ENCODE measurements around the gene DRC3. TPM values are rescaled to one million over a fixed set of nuclear protein-coding genes. Genes with fewer than 3 reads are reported as not detected.
"Not testable (repeated sequence)": the region's sequence is repeated elsewhere in the genome, so short reads cannot be mapped to it uniquely, and the experiment has no call there.

The DRC3 gene, protein sequence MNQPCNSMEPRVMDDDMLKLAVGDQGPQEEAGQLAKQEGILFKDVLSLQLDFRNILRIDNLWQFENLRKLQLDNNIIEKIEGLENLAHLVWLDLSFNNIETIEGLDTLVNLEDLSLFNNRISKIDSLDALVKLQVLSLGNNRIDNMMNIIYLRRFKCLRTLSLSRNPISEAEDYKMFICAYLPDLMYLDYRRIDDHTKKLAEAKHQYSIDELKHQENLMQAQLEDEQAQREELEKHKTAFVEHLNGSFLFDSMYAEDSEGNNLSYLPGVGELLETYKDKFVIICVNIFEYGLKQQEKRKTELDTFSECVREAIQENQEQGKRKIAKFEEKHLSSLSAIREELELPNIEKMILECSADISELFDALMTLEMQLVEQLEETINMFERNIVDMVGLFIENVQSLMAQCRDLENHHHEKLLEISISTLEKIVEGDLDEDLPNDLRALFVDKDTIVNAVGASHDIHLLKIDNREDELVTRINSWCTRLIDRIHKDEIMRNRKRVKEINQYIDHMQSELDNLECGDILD
- 0.82 TPM for total RNA-seq

GRCh38 chr17:17972126-17972951 lies at the start of gene DRC3, which contains the start of gene TOM1L2:
TSS of gene DRC3 (plus strand) at chr17:17972862. CDS start at chr17:17977599, 4,737 bp downstream.
TSS of gene TOM1L2 (minus strand) at chr17:17972400. CDS start at chr17:17972313, 87 bp downstream.
- peak; percentile 100 for DNase-seq

DNA sequence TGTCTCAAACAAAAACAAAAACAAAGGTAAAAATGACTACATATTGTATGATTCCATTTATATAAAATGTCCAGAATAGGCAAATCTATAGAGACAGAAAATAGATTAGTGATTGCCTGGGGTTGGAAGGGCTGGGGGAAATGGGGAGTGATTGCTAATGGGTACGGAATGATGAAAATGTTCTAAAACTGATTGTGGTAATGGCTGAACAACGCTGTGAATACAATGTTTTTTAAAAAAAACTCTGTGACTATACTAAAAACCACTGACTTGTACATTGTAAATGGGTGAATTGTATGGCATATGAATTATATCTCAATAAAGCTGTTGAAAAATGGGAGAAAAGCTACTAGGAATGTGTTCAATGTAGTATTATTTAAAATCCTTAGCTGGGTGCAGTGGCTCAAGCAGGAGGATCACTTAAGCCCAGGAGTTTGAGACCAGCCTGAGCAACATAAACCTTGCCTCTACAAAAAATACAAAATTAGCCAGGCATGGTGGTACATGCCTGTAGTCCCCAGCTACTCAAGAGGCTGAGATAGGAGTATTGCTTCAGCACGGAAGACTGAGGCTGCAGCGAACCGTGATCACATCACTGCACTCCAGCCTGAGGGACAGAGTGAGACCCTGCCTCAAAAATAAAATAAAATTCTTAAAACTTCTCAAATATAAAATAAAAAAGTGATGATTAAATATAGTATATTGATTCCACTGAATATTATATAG lies 48.4 kb upstream of the DRC3 start:
- no peak for DNase-seq

DNA sequence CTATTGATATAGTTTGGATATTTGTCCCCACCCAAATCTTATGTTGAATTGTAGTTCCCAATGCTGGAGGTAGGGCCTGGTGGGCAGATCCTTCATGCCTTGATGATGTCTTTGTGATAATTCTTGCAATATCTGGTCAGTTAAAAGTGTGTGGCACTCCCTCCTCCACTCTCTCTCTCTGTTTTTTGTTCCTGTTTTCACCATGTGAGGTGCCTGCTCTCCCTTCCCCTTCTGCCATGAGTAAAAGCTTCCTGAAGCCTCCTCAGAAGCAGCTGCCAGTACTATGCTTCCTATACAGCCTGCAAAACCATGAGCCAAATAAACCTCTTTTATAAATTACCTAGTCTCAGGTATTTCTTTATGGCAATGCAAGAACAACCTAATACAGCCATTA lies 47.8 kb upstream of the DRC3 start:
- DNase-seq, result no peak

GRCh38 chr17:17926036-17926435 lies 46.6 kb upstream of the DRC3 start:
- DNase-seq, result no peak

GRCh38 chr17:17926840-17927449 lies 45.7 kb upstream of the DRC3 start:
- DNase-seq, result peak; percentile 58

GRCh38 chr17:17928398-17929287 lies 44.0 kb upstream of the DRC3 start:
- no peak for DNase-seq

GRCh38 chr17:17929655-17930380 lies 42.8 kb upstream of the DRC3 start:
- no peak for DNase-seq

- no peak for DNase-seq
These were observed 42.0 kb upstream of the DRC3 start for GRCh38 chr17:17930674-17931073.

DNA sequence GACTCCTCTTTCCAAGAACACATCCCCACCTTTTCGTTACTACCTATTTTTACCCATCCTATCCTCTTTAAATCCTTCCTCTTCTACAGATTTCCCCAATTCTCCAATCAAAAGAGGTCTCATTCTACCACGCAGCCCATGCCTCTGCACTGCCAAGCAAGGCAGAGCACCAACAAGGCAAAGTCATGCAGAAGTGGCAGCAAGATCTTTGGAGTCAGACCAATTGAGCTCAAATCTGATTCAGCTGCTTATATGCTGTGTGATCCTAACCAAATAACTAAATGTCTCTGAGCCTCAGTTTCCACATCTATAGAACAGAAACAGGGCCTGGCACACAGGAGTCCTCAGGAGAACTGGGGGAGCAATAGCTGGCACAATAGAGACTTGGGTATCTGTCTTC lies 41.5 kb upstream of the DRC3 start:
- DNase-seq, result no peak

GRCh38 chr17:17933775-17934174 lies 38.9 kb upstream of the DRC3 start:
- no peak for DNase-seq

DNA sequence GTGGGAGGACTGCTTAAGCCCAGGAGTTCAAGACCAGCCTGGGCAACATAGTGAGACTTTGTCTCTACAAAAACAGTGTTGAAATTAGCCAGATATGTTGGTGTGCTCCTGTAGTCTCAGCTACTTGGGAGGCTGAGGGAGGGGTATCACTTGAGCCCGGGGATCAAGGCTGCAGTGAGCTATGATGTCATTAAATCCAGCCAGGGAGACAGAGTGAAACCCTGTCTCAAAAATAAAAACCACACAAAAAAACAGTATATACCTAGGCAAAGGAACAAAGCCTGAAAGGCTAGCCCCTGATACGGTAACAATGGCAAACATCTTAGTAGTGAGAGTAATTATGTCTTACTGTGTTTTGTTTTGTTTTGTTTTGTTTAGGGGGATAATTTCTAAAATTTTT lies 38.4 kb upstream of the DRC3 start:
- DNase-seq, result no peak

- DNase-seq, result no peak
These were observed 37.9 kb upstream of the DRC3 start for GRCh38 chr17:17934806-17935205.

DNA sequence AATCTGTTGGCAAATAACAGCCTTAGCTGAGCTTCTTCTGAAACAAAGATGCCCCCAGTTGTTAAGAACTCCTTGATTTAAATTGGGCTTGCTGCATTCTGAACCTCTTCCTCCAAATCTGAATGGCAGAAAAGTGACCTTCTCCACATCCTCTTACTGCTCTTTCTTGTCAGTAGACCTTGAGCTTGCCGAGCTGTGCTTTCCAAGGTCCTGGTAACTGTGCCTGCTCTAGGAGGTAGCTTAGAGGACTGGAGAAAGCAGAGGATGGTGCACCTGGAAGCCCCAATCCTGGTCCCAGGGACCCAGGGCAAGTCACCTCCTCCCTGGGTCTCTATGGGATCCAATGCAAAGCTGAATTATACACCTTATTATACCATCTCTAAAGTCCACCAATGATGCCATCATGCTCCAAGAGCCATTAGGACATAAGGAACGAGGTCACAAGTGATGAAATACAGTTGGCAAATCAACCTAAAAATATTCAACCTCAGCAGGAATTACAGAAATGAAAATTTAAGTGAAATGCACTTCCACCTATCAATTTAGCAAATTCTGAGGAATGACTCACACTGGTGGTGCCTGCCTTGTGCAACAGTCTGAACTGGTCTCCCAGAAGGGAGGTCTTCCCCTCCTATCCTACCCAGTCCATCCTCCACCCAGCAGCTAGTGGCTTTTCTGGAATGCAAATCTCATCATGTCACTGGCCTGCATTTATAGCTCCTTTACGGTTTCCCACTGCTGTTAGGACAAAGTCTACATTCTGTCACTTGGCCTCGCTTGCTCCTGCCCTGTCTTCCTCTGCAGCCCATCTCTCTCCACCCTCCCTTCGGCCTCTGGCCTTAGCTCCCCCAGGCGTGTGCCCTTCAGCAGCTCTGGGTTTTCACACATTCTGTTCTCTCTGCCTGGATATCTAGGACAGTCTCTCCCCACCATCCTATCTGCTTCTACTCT lies 37.1 kb upstream of the DRC3 start:
- no peak for DNase-seq

GRCh38 chr17:17937201-17937853 lies 35.3 kb upstream of the DRC3 start:
- DNase-seq, result no peak

DNA sequence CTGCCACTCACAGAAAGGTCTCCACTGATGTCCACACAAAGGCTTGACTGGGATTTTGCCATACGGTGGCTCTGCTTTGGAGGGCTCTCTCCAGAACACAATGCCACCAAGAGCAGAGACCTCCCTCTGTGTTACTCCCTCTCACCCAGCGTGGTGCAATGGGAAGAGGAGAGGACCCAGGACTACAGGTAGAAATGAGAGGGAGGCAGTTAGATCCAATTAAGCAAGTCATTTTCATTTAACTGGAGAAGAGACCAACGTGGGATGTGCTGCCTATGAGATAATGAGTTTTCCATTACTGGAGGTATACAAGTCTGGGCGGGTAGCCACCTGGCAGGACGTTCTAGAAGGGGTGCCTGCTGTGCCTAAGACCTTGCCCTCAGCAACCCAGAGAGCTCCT lies 34.7 kb upstream of the DRC3 start:
- no peak for DNase-seq

DNA sequence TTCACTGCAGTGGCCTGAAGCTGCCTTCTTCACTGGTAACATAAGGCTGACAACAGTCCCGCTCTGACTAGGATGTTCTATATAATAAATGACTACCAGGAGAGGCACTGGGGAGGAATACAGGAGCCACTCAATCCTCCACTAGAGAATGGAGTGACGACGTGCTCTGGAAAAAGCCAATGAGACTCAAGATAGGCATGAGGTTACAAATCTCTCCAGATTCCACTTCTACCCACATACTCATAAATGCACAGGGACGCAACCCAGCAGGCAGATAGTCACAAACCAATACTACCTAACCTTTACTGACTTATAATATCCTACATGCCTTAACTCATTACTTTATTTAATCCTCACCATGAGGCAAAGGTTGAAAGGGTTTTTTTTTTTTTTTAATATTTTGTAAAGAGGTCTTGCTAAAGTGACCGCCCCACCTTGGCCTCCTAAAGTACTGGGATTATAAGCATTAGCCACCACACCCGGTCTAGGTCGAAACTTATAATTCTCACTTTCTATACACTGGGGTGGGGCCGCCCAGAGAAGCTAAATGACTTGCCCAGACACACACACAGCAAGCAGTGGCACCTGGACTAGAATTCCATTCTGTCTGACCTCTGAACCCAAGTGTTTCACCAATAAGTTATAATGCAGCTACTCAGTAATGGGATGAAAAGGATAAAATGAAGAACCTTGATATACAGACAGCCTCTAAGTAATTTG lies 34.1 kb upstream of the DRC3 start:
- DNase-seq, result no peak

DNA sequence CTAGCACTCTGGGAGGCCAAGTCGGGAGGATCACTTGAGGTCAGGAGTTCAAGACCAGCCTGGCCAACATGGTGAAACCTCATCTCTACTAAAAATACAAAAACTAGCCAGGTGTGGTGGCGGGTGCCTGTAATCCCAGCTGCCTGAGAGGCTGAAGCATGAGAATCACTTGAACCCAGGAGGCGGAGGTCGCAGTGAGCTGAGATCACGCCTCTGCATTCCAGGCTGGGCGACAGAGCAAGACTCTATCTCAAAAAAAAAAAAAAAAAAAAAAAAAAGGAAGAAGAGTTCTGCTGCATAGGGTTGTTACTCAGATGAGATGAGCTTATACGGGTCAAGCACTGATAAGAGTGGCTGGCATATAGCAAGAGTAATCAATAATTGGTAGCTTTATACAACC lies 32.7 kb upstream of the DRC3 start:
- not testable (repeated sequence) for DNase-seq

- DNase-seq, result peak; percentile 67
These were observed 32.2 kb upstream of the DRC3 start for GRCh38 chr17:17940441-17940911.

Data from tongue (tissue), 2 donors.